Activated CD8-positive, alpha-beta memory T cell treated with anti-CD3 and anti-CD28 coated beads for 4 hours (primary cell): ENCODE measurements around the gene FN1.

Experiments used
- DNase-seq, 2 donors: peaks; one replicate each; pipeline ENCODE4 v3.0.0-alpha.2; 2020; ENCODE audit warnings: low read depth in 2 of 2

Gene FN1

DNA sequence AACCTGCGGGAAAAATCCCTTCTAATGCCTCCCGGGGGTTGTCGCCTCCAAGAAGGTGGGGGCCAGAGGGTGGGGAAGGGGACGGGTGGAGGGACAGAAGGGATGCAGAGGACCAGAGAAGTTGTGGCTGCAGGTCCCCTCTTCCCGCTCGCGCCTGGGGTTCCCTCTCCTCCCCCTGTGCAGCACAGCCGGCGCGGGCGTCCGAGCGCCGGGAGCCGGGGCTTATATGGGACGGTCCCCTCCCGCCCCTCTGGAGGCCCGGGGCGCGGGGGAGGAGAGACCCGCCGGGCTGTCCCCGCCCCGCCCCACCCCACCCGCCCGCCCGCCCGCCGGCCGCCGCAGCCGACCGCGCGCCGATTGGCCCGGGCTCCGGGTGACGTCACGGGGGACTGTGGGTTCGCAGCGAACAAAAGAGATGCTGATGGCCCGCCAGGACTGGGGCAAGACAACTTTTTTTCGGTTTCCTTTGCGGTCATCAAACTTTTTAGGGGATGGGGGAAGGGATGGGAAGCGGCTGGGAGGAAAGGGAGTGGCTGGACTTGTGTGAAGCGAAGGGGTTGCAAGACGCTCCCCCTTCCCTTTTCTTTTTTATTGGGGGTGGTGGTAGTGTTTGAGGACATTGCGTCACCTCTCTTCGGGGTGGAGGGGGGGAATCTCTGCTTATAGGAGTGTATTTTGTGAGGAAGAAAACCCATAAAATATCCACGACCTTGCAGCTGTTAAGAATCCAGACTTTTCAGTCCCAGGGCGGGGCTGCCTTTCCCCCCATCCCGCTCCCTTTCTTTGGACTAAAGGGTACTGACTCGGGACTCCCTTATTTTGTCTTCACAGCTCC, at the start of gene FN1:
Gene FN1, minus strand, starts transcription at position 199 of the 835 bp plus-strand sequence. CDS start 266 bp downstream, outside the sequence.
- peak; percentile 30 to 41 for DNase-seq

DNA sequence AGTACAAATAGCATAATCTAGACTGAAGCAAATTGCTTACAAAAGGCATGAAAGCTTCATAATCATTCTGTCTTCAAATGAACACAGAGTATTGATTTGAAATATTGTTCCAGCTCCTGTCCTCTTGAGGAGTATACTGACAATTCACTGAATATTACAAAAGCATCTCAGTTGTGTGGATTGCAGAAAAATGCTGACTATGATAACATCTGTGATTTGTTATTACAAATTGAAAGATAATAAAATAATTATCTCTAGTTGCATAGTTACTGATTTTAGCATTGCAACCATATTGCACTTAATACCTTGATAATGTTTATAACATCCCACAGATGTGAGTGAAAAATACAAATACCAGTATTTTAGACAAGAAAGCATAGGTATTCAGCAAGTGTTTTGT, 49.2 kb upstream of the FN1 start:
- no peak for DNase-seq

DNA sequence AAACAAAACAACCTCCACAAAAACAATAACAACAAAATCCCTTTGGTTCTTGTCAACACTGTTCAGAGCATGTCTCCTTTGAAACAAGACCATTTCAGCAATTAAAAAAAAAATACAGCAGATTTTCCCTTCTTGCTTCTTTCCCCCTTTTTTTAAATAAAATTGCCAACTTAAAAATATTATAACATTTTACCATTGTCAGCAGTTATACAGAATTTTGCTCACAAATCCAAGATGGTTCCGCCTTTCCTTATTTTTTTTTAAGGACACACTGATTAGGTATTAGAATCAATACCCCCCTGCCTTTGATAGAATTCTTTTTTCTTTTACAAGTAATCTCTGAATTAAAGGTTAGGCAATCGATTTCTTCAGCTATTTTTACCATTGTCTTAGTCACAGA, 48.7 kb upstream of the FN1 start:
- DNase-seq, result no peak

DNA sequence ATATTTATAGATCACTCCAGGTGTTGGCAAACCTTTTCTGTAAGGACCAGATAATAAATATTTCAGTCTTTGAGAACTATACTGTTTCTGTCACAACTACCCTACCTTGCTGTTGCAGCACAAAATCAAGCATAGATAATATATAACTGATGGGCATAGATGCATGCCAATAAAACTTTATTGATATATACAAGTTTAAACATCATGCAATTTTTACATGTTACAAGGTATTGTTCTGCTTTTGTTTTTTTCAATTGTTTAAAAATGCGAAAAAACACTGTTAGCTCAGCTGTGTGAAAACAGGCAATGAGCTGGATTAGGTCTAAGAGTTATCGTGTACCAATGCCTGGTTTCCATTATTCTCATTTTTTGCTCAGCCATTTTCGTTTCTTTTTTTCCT, 47.6 kb upstream of the FN1 start:
- no peak for DNase-seq

DNA sequence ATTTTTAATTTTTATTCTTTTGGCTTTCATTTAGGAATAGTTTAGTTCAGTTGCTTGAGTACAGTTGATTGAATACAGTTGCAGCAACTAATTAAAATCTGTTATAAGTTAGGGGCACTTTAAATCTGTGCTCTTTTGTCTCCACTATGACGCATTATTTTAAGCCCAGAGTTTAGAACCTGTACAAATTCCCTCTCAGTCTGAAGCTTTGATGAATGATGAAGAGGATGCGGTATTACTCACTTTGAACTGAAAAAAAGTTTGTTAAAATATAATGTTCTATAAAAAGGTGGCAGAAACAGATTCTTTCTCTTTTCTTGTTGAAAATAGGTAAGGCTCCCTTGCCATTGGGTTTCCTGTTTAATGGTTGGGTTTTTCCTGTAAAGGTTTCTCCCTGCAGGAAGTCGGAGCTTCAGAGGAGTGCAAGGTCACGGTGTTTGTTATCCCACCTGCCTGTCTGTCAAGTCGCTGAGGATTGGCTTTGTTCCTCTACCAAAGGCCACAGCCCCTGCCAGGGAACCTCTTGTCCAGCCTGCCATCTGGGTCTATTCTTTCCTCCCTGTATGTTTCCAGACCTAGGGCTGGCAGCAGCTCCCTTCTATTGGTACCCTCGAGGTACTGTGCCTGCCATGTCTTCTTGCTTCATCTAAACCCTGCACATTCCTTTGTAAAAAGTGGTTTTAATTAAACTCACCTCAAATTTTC, 43.8 kb upstream of the FN1 start:
- no peak for DNase-seq

DNA sequence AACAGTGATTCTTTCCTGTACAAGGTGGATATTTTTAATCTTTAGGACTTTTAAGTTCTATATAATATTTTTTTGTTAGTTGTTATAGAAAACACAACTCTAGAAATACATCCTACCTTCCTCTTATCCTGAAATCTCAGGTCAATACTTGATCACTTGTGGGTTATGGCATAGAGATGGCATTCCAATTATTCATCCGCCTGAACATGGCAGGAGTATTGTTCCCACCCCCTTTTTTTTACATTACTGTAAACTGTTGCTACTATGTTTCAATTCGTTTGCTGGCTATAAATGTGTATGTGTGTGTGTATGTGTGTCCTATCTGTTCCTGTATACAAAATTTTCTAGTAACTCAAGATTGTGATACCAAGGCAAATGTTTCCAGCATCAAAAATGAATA, 43.3 kb upstream of the FN1 start:
- no peak for DNase-seq

DNA sequence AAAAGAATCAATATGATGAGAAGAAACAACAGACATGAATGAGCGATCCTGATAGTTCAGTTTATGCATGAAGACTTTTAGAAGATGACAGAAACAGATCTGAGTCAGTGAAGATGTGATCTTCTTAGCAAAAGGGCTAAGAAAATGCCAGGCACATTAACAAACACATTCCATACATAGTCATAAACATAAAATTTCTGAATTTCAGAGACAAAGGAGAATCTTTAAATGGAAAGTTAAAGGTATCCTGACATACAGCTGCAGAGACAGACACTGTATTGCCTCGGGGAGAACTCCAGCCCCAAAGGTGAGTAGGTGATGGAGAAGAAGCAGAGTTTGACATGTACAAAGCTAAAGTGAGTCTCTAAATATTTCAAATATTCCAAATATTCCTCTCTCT, 40.6 kb upstream of the FN1 start:
- DNase-seq, result no peak

DNA sequence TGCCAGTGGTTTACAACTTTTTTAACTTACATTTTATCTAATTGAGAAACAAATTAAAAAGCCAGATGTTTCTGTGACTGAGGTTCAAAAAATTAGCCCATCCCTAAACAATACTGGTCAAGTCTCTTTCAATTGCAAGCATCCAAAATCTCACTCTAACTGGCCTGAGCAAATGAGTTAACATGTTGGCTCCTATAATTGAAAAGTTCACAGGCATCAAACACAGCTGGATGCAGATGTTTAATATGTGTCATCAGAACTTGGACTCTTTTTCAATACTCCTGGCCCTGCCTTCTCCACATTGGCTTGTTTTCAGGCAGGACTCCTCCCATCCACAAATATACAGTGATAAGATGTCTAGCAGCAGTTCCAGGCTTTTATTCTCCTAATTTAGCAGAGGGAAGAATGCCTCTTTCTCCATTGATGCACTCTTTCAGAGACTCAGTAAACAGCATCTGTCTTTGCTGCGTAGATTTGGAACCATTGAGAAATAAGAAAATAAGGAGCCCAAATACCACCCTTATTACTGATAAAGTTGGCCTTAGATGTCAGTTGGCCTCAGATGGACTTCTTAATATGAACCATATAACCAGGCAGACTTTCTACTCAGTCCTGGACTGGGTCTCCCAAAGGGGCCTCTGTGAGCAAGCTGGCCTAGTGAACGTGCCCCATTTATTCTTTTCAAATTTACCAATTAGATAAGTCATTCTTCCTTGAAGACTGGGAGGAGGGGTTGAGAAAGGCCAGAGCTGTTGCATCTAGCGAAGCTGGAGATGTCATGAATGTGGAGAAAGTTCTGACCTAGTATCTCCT, 30.4 kb upstream of the FN1 start:
- DNase-seq, result no peak

DNA sequence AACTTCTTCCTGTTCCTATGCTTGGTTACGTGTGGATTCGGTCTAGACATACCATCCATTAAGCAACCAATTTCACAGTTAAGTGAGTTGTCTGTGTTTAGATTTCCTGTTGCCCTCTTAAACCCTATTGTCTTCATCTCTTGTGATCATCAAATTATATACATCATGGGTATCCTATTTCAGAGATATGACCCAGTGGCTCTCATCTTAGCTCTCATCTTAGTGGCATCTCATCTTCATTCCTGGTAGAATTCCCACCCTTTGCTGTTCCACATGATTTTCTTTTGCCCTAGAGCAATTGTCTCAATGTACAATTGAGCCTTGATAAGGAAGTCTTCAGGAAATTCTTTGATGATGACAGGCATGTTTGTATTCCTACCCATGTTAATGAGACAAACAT, 29.4 kb upstream of the FN1 start:
- DNase-seq, result no peak

DNA sequence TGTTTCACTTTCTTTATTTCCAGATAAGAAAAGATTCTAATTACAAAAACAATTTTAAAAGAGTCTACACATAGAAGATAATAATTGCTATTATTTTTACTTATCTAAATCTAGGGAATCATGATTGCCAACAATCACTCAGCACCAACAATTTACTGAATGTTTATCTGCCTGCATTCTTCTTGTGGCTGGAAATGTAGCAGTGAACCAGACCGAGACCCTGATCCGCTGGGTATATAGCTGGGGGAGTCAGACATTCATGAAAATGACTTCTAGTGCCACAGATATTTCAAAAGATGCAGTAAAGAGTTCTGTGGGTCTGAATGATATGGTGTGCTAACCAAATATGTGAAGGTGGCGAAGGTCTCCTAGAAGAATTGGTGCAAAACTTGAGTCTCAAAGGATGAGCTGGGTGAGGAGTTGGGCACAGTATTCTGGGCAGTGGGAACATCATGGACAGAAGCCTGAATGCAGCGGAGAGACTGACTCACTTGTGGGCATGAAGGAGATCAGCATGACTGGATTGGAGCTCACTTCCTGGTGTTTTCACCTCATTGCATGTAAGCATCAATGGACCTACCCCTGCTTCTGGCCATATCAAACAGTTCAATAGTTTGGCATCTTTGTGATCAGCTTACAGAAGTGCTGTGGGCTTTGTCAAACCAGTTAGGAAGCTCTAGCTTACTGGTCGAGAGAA, 26.1 kb upstream of the FN1 start:
- DNase-seq, result no peak

DNA sequence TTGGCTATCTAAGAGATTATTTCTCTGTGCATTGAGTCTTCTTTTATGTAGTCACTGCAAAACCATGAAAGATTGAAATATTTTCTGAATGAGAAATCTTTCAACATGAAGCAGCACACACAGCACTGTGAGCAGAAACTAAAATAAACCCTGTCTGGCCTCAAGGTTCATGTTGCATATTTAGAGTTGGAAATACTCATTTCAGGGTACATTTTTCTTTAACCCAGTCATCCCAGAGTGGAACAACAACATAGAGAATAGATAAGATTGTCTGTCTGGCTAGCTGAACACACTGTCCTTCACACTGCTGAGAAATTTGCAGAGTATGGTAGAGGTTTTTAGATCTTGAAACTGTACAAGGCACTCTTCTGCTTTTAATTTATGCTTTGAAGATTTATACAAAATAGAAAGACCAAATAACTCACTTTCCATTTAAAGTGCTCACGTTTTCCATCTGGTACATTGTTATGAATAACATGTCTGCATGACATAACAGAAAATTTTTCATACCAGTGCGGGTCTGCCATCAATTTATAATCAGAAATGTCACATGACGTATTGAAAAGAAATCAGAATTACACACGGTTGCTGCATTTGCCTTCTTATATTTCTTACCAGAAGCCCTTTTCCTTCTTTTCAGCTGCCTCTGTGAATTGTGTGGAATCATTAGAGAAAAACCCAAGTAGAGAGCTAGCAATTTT, 25.0 kb upstream of the FN1 start:
- no peak for DNase-seq

DNA sequence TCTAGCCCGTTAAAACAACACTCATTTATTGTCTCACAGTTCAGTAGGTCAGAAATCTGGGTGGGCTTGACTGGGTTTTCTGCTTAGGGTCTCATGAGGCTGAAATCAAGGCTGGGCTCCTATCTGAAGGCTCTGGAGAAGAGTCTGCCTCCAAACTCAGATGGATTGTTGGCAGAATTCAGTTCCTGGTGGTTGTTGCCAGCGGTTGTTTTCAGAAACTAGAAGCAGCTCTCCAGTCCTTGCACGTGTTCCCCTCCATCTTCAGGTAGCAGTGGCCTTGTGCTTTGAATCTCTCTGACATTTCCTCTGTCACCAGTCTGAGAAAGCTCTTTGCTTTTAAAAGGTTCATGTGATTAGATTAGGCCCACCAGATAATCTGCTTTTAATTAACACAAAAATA, 20.1 kb upstream of the FN1 start:
- no peak for DNase-seq

DNA sequence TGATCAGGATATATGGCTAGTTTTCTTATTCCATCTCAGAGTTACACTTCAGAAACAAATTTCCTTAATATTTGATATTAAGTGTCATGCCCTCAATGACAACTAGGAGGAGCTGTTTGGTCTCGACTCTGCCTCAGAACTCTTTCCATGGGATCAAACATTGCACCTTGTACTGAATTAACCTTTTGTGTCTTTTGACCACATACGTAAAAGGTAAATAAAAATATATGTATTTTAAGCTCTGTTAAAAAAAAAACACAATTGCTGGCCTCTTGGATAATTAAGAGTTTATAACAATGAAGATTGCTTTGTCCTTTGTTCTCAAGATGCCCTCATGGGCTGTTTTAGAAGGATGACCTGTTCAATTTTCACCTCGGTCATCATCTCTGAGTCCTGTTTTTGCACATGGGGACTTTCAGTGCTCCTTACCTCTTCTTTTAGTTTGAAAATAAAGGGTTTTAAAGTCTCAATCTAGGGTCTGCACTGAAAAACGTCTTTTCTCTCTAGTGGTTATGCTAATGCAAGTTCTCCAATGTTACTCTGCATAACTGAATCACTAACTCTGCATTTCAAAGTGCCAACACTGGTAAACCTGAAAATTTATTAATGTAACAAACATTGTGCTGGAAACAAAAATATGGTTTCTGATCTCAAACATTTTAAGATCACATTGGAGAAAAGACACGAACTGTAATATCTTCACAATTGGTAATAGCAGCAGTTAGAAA, 18.8 kb upstream of the FN1 start:
- no peak for DNase-seq

DNA sequence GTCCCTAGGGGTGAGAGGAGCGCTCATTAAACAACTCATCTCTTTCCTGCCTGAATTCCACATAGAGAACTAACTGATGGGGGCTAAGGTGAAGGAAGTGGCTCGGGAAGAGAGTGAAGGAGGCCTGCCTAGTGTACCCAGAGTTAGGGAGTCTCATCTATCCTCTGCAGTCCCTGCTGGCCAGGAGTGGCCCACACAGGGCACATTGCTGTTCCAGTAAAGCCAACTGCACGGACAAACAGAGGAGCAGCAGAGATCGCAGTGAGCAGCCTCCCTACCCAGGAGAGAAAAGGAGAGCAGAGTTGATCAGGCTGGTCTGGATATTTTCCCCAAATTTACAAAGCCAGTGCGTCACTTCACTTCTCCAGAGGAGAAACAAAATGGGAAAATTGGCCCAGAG, 16.9 kb upstream of the FN1 start:
- DNase-seq, result no peak

DNA sequence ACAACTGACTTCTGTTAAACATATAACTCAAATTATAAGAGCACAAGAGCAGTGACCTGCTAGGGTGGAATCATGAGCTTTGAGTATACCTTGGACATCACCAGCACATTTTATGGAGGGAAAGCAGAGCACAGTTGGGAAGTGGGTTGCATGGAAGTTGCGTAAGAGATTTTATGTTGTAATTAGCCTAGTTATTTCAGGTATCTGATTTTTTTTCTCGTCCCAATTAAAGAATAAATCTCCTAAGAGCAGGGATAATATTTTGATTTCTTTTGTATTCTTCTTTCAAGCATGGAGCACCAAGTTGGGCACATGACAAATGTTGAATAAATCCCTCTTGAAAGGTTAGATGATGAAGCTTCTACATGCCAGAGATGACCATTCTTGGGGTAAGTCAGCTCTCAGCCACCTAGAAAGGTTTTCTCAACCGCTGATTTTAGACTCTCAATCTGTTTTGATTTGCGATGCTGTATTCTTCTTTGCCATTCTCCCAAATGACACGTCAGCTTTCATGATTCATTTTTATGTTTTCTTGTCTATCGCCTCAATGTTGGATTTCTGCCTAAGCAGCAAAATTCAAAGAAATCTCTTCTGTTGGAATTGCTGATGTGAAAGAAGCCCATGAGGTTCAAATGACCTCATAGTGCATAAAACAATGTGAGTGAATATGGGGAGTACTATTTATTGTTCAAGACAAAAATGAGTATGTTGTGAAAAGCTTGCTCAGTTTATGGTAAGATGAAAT, 15.3 kb upstream of the FN1 start:
- DNase-seq, result no peak

DNA sequence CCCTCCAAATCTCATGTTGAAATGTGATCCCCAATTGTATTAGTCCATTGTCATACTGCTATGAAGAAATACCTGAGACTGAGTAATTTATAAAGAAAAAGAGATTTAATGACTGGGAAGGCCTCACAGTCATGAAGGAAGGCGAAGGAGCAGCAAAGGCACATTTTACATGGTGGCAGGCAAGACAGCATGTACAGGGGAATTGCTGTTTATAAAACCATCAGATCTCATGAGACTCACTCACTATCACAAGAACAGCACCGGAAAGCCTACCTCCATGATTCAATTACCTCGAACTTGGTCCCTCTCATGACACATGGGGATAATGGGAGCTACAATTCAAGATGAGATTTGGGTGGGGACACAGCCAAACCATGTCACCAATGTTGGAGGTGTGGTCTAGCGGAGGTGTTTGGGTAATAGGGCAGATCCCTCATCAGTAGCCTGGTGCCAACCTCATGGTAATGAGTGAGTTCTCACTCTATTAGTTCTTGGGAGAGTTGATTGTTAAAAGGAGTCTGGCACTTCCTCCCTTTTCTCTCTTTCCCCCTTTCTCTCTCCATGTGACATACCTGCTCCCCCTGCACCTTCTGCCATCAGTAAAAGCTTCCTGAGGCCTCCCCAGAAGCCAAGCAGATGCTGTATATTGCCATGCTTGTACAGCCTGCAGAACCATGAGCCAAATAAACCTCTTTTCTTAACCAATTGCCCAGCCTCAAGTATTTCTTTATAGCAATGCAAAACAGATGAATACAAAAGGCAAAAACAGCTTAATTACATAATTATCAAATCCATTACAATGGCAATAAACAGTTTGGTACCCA, 14.5 kb upstream of the FN1 start:
- no peak for DNase-seq

DNA sequence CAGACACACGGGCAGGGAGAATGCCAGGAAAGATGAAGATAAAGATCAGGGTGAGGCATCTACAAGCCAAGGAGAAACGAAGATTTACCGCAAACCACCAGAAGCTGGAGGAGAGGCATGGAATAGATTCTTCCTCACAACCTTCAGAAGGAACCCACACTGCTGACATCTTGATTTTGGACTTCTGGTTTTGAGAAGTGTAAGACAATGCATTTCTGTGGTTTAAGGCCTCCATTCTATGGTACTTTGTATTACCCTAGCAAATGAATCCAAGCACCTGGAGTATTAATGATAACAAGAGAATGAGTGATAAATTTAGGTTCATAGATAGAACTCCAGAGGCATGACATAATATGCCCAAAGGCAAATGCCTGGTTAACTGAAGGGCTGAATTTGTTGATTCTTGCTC, 11.8 kb upstream of the FN1 start:
- no peak for DNase-seq

DNA sequence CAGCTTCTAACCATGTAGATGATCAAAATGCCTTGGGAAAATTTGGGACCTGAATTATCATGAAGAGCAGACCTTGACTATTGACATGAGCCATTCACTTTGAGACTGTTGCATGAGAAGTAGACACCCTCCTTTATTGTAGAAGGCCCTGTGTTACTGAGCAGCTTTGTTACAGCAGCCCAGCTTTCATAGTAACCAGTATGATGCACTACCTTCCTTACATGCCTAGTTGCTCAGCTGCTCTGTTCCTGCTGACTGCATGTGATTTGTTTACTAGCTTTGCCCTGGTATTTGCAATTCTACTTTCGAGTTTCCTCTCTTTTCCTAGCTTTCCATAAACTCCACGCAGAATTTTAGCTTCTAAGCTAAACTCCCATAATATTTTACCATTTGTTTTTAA, 11.2 kb upstream of the FN1 start:
- DNase-seq, result no peak

DNA sequence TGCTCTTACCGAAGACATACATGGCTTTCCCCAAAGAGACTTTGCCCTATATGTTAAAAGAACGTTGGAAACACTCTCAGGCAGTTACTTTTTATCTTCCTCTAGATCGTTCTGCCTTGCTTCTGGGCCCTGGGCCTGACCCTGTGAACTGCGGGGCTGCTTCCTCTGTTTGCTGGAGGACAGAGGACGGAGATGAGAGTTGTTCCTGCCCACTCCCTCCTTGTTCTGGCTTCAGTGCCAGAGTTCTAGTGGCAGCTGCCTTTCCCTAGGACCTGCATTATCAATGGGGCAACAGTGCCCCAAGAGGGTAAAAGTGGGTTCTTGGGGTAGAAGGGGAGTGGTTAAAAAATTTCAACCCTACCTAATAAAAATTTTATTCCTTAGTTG, 6.5 kb upstream of the FN1 start:
- no peak for DNase-seq
